Islet precursor cell (in vitro differentiated cells): ENCODE measurements around the gene SLC5A1.

Experiments used
- DNase-seq: peaks from one replicate; pipeline ENCODE4 v3.0.0-alpha.2; 2018

The SLC5A1 gene

DNA sequence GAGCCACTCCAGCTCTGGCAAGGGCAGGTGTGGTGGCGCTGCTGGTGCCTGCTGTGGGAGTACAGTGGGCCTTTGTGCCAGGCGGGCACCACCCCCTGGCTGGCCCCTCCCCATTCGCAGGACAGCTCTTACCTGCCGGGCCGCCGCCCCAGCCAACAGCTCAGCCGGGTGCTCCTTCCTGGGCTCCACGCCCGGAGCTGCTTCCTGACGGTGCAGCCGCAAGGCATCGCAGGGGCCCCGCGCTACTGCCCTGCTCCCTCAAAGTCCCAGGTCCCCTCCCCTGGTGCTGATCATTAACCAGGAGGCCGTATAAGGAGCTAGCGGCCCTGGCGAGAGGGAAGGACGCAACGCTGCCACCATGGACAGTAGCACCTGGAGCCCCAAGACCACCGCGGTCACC lies at the start of gene SLC5A1:
Gene SLC5A1, plus strand, starts transcription at position 338 of the 400 bp plus-strand sequence. Its CDS starts 21 bp downstream, at position 359.
- DNase-seq = no peak

GRCh38 chr22:31995046-31995445 lies 48.0 kb upstream of the SLC5A1 start:
- peak; percentile 5 for DNase-seq

DNA sequence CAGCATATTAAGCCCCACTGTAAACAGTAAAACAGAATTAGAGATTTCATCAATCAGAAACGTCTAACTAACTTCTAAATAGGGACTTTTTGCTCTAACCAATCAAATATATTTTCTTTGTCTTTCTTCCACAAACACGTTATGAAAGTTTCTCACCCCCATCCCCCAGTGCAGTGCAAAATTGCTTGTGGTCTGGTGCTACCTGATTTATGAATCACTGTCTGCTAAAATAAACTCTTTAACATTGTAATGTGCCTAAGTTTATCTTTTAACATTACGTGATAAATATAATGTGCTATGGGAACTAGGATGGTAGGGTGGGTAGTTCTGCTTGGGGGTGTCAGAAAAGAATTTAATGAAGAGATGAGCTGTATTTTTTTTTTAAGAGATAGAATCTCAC lies 47.3 kb upstream of the SLC5A1 start:
- DNase-seq = no peak

GRCh38 chr22:31998784-31999385 lies 44.2 kb upstream of the SLC5A1 start:
- peak; percentile 44 for DNase-seq

- DNase-seq = no peak
Observed at GRCh38 chr22:32000181-32000580, 42.9 kb upstream of the SLC5A1 start.

- peak; percentile 85 for DNase-seq
Observed at GRCh38 chr22:32005453-32005852, 37.6 kb upstream of the SLC5A1 start.

DNA sequence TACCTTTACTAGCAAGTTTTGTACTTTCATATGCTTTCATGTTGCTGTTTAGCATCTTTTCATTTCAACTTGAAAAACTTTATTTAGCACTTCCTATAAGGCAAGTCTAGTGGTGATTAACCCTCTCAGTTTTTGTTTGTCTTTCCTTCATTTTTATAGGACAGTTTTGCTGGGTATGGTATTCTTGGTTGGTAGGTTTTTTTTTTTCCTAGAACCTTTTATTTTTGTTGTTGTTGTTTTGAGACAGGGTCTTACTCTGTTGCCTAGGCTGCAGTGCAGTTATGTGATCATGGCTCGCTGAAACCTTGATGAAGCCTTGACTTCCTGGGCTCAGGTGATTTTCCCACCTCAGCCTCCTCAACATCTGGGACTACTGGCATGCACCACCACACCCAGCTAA lies 29.9 kb upstream of the SLC5A1 start:
- no peak for DNase-seq

- no peak for DNase-seq
Observed at GRCh38 chr22:32016081-32016480, 27.0 kb upstream of the SLC5A1 start.

- DNase-seq = no peak
Observed at GRCh38 chr22:32018056-32018455, 25.0 kb upstream of the SLC5A1 start.

DNA sequence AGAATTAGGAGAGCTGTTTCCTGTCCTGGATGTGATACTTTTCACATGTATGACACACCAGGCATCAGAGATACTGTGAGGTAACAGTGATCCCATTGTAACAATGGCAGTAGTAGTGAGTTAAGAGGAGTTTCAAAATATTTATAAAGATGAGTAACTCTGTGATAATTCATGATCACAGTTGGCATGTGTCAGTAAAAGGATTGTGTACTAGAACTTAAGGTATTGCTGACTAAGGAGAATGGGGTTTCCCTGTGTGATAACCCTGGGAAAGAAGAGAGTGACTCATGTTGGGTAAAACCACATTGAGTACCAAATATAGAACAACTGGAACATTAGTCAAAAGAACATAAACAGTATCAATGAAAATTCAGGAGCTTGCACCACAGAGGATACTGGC lies 22.9 kb upstream of the SLC5A1 start:
- DNase-seq = no peak

- no peak for DNase-seq
Observed at GRCh38 chr22:32021716-32022115, 21.3 kb upstream of the SLC5A1 start.

DNA sequence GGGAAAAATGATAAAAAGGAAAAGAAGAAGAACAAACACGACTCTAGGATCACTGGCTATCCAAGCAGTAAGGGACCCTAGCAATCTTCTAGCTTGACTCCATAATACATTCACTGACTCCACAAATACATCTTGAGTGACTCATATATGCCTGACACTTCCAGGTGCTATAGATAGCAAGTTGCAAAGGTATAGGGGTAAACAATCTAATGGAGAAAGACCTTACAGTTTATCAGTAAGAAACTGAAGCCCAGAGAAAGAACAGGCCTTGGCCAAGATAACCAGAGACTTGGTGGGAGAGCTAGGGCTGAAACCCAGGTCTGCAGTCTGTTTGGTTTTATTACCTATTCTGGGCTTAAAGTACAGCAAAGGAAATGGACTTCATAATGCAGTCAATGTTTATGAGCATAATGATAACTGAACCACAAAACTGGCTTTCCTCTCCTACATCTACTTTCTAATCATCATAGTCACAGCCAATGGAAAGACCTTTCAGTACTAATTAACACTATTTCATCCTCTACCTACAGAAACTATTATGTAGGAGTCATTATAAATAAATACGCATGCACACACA lies 19.7 kb upstream of the SLC5A1 start:
- no peak for DNase-seq

- DNase-seq = no peak
Observed at GRCh38 chr22:32024796-32025195, 18.3 kb upstream of the SLC5A1 start.

DNA sequence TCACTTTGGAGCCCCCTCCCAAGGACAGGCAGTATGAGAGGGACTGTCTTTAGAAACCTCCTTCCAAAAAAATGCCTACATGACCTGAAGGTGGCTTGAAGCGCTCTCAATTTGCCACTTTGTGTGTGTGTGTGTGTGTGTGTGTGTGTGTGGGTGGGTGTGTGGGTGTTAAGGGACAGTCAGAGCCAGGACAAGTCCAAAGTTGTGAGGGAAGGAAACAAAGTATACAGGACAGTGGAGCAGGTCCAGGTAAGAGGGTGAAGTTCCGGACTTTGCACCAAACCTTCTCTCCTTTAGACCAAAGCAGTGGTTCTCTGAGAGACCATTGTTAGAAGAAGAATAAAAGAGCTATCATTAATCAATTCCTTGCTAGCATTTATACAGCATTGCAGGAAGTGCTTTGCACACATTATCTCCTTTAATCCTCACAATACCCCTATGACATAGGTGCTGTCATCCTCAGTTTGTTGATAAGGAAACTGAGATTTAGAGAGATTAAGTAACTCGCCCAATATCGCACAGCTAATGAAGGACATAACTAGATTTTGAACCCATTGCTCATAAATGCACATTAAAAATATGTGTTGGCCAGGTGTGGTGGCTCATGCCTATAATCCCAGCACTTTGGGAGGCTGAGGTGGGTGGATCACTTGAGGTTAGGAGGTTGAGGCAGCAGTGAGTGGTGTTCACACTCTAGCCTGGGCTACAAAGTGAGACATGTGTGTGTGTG lies 12.4 kb upstream of the SLC5A1 start:
- no peak for DNase-seq

DNA sequence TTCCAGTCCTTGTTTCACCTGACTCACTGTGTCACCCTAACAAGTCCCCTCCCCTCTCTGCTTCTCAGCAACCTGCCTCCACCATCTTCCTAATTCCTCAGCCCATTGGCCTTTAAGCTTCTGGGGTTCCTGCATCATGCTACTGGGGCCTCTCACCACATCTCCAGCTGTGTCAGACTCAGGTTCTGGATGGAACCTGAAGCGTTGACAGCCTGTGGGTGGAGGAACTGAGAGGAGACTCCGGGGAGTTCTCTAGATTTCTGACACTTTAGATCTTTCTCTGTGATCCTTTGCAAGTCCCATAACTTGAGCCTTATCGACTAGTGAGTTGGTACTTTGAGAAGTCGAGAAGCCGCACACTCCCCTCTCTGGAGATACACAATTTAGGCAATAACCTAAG lies 11.6 kb upstream of the SLC5A1 start:
- DNase-seq = no peak

- no peak for DNase-seq
Observed at GRCh38 chr22:32034275-32034674, 8.8 kb upstream of the SLC5A1 start.

DNA sequence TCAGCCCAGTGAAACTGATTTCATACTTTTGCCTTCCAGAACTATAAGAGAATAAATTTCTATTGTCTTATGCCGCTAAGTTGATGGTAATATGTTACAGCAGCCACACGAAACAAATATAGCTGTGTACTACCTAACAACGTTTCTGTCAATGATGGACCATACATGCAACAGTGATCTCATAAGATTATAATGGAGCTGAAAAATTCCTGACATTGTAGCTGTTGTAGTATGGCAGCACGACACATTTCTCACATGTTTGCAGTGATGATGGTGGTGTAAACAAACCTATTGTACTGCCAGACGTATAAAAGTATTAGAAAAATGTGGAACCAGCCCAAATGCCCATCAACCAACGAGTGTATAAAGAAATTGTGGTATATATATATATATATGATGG lies 5.8 kb upstream of the SLC5A1 start:
- no peak for DNase-seq

- DNase-seq = peak; percentile 66
Observed at GRCh38 chr22:32040324-32040904, 2.6 kb upstream of the SLC5A1 start.

GRCh38 chr22:32043391-32043790 lies 330 bp downstream of the SLC5A1 start:
- no peak for DNase-seq

- DNase-seq = no peak
Observed at GRCh38 chr22:32044477-32044876, 1.4 kb downstream of the SLC5A1 start.

- no peak for DNase-seq
Observed at GRCh38 chr22:32044913-32045312, 1.9 kb downstream of the SLC5A1 start.

- no peak for DNase-seq
Observed at GRCh38 chr22:32048069-32048468, 5.0 kb downstream of the SLC5A1 start.

- peak; percentile 73 for DNase-seq
Observed at GRCh38 chr22:32050678-32051515, 7.8 kb downstream of the SLC5A1 start.
